ENCODE data around the gene CSRNP3. TPM values are rescaled to one million over a fixed set of nuclear protein-coding genes. Genes with fewer than 3 reads are reported as not detected.

Gene CSRNP3, protein sequence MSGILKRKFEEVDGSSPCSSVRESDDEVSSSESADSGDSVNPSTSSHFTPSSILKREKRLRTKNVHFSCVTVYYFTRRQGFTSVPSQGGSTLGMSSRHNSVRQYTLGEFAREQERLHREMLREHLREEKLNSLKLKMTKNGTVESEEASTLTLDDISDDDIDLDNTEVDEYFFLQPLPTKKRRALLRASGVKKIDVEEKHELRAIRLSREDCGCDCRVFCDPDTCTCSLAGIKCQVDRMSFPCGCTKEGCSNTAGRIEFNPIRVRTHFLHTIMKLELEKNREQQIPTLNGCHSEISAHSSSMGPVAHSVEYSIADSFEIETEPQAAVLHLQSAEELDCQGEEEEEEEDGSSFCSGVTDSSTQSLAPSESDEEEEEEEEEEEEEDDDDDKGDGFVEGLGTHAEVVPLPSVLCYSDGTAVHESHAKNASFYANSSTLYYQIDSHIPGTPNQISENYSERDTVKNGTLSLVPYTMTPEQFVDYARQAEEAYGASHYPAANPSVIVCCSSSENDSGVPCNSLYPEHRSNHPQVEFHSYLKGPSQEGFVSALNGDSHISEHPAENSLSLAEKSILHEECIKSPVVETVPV
- total RNA-seq (not detected in 2 replicates), polyA plus RNA-seq (not detected in 2 replicates), polyA minus RNA-seq (not detected in 2 replicates)
- 0.37 TPM for total RNA-seq (2013)

- Histone ChIP-seq H3K79me2 (ENCODE audit: control insufficient read depth, insufficient read depth, low read length) (no peaks in the 10 kb centered on the region), H3K27me3 (replicated peaks in 1 of 4; ENCODE audit: control extremely low read depth in 1 of 4, control insufficient read depth in 3 of 4, insufficient read depth in 4 of 4, low read length in 3 of 4) (peaks cover 0 to 3% (median 0%) of the 10 kb centered on the region in 4 experiments), H2AFZ (ENCODE audit: insufficient read depth, low read depth, low read length, poor library complexity, severe bottlenecking) (no peak within 1 kb of the TSS), H3K4me3 (ENCODE audit: control extremely low read depth in 1 of 5, extremely low read depth in 1 of 5, insufficient read depth in 1 of 5, low read depth in 2 of 5, low read length in 4 of 5) (no peak within 1 kb of the TSS), H3K9me3 (ENCODE audit: control extremely low read depth in 1 of 3, control insufficient read depth in 2 of 3, insufficient read depth in 1 of 3, low read length in 2 of 3) (no peaks in the 10 kb centered on the region), H3K9ac (ENCODE audit: low read length) (no peak within 1 kb of the TSS), H4K20me1 (ENCODE audit: control insufficient read depth, insufficient read depth, low read length, poor library complexity, severe bottlenecking) (no peaks in the 10 kb centered on the region), H3K36me3 (replicated peaks in 1 of 2; ENCODE audit: control extremely low read depth in 1 of 2, control insufficient read depth in 1 of 2, extremely low read depth in 1 of 2, insufficient read depth in 2 of 2, low read length in 1 of 2) (no peaks in the 10 kb centered on the region), H3K4me1 (ENCODE audit: control insufficient read depth in 2 of 2, insufficient read depth in 2 of 2, low read length in 2 of 2) (no peaks in the 10 kb centered on the region), H3K27ac (ENCODE audit: low read length in 2 of 2) (no peak within 1 kb of the TSS), H3K4me2 (replicated peaks; ENCODE audit: low read depth, low read length, poor library complexity, severe bottlenecking) (no peak within 1 kb of the TSS)
- peaks cover 6% of the 10 kb centered on the region for H3K27me3 Mint-ChIP-seq
- intact Hi-C loops (cut with micrococcal nuclease) = no loop called here
- H3K27ac Mint-ChIP-seq = no peak within 1 kb of the TSS
- ATAC-seq (ENCODE audit: low read depth) (no peak), DNase-seq (no peak)
- POLR2A ChIA-PET = no interaction called here
- TF ChIP-seq EZH2 (IDR thresholded peaks at IDR 0.05; ENCODE audit: borderline replicate concordance, insufficient read depth, low read depth, low read length, poor library complexity, severe bottlenecking) = no peak
- TF ChIP-seq, protein P1, sequence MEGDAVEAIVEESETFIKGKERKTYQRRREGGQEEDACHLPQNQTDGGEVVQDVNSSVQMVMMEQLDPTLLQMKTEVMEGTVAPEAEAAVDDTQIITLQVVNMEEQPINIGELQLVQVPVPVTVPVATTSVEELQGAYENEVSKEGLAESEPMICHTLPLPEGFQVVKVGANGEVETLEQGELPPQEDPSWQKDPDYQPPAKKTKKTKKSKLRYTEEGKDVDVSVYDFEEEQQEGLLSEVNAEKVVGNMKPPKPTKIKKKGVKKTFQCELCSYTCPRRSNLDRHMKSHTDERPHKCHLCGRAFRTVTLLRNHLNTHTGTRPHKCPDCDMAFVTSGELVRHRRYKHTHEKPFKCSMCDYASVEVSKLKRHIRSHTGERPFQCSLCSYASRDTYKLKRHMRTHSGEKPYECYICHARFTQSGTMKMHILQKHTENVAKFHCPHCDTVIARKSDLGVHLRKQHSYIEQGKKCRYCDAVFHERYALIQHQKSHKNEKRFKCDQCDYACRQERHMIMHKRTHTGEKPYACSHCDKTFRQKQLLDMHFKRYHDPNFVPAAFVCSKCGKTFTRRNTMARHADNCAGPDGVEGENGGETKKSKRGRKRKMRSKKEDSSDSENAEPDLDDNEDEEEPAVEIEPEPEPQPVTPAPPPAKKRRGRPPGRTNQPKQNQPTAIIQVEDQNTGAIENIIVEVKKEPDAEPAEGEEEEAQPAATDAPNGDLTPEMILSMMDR (IDR thresholded peaks at IDR 0.05) = no peak
- CTCF ChIA-PET = no interaction called here
- no peaks in the 10 kb centered on the region for H3K4me1 Mint-ChIP-seq
- WGBS (ENCODE audit: insufficient coverage) = 54% methylated on average over 3 of the region's 8 CpGs
- no peak within 1 kb of the TSS for H3K4me3 Mint-ChIP-seq
- H3K9me3 Mint-ChIP-seq (ENCODE audit: insufficient read depth) = no peaks in the 10 kb centered on the region
These were observed at the start of gene CSRNP3 for GRCh38 chr2:165469417-165469816. Gene CSRNP3, plus strand, starts transcription at chr2:165469698. Its CDS starts 125,368 bp downstream, at chr2:165595066.

DNA sequence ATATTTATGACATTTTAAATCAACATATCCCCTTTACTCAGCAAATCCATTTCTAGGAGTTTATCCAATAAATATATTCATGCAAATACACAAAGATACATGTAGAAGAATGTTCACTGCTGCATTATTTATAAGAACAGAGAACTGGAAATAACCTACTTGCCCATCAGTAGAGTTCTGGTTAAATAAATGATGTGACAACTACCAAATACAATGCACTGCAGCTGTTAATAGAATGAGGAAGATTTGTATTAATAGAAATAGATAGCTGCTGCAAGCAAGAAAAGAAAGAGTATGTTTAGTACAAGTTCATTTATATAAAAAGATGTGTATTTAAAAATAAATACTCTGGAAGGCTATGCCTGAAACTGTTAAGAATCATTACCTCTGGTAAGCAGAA is 49.3 kb upstream of the CSRNP3 start:
- no peak for TF ChIP-seq EZH2 (IDR thresholded peaks at IDR 0.05; ENCODE audit: borderline replicate concordance, insufficient read depth, low read depth, low read length, poor library complexity, severe bottlenecking)
- TF ChIP-seq, protein P1 (IDR thresholded peaks at IDR 0.05) = no peak
- peaks cover 0 to 5% (median 0%) of the 10 kb centered on the region in 4 experiments for H3K27me3 ChIP-seq (replicated peaks in 1 of 4; ENCODE audit: control extremely low read depth in 1 of 4, control insufficient read depth in 3 of 4, insufficient read depth in 4 of 4, low read length in 3 of 4)
- H3K79me2 ChIP-seq (ENCODE audit: control insufficient read depth, insufficient read depth, low read length) = no peaks in the 10 kb centered on the region
- no peaks in the 10 kb centered on the region for H3K36me3 ChIP-seq (replicated peaks in 1 of 2; ENCODE audit: control extremely low read depth in 1 of 2, control insufficient read depth in 1 of 2, extremely low read depth in 1 of 2, insufficient read depth in 2 of 2, low read length in 1 of 2)
- no peaks in the 10 kb centered on the region for H4K20me1 ChIP-seq (ENCODE audit: control insufficient read depth, insufficient read depth, low read length, poor library complexity, severe bottlenecking)
- Mint-ChIP-seq H3K4me1 (no peaks in the 10 kb centered on the region), H3K4me3 (no peak overlapping the region), H3K9me3 (ENCODE audit: insufficient read depth) (peaks cover 6% of the 10 kb centered on the region), H3K27me3 (peaks cover 16% of the 10 kb centered on the region), H3K27ac (no peak overlapping the region)
- no peak overlapping the region for H3K4me2 ChIP-seq (replicated peaks; ENCODE audit: low read depth, low read length, poor library complexity, severe bottlenecking)
- POLR2A ChIA-PET = no interaction called here
- no peak overlapping the region for H3K4me3 ChIP-seq (ENCODE audit: control extremely low read depth in 1 of 5, extremely low read depth in 1 of 5, insufficient read depth in 1 of 5, low read depth in 2 of 5, low read length in 4 of 5)
- H3K9me3 ChIP-seq (ENCODE audit: control extremely low read depth in 1 of 3, control insufficient read depth in 2 of 3, insufficient read depth in 1 of 3, low read length in 2 of 3) = peaks cover 0 to 16% (median 15%) of the 10 kb centered on the region in 3 donors
- ATAC-seq (ENCODE audit: low read depth) (no peak), DNase-seq (no peak)
- intact Hi-C loops (cut with micrococcal nuclease) = no loop called here
- H2AFZ ChIP-seq (ENCODE audit: insufficient read depth, low read depth, low read length, poor library complexity, severe bottlenecking) = no peak overlapping the region
- no peaks in the 10 kb centered on the region for H3K4me1 ChIP-seq (ENCODE audit: control insufficient read depth in 2 of 2, insufficient read depth in 2 of 2, low read length in 2 of 2)
- no peak overlapping the region for H3K27ac ChIP-seq (ENCODE audit: low read length in 2 of 2)
- H3K9ac ChIP-seq (ENCODE audit: low read length) = no peak overlapping the region
- CTCF ChIA-PET = interaction anchor here (1.4 kb wide), 1 partner anchor 9 kb away, joined by 3 read pairs; no protein-coding TSS in a partner anchor
